ENCODE results near the gene AP3D1.

Gene AP3D1

GRCh38 chr19:2056837-2057192 is 94.6 kb downstream of the AP3D1 start:
- no peak for DNase-seq (ENCODE audit: low spot score)
- in situ Hi-C loops (cut with MboI; ENCODE audit: low sequenced_read_pairs, unreplicated experiment), result no loop called here
- TF ChIP-seq CTCF (IDR thresholded peaks at IDR 0.05; ENCODE audit: borderline replicate concordance, control extremely low read depth, extremely low read depth, insufficient read depth, missing control alignments), result no peak

DNA sequence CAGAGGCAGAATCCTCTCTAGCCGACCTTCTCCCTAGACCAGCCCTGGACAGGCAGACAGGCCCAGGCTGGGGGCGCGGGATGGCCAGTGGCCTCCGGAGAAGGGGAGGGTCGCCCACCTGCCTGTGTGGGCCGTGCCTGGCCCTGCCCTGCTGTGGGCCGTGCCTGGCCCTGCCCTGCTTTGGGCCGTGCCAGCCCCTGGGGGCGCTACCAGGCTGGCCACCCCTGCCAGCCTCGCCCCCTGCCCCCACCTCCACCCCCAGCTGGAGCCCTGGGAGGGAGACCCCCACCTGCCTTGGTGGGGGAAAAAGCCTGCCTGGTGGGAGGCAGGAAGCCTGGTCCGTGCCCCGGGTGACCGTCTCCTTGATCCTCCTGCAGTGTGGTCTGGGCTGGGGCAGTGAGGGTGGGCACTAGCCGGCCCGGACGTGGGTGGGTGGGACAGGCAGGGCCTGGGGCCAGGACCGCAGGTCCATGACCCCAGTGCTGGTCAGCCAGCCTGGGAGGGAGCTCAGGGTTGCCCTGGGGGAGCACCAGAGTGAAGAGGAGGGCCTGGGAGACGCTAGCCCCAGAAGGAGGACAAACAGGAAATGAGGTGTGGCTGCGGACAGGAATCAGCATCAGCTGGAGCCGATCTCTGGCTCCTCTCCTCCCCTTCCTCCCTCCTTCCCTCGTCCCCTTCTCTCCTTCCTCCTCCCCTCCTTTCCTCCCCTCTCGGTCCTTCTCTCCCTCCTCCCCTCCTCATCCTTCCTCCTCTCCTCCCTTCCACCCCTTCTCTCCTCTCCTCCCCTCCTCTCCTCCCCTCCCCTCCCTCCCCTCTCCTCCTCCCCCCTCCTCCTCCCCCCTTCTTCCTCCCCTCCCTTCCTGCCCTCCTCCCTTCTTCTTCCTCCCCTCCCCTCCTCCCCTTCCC is 95.2 kb downstream of the AP3D1 start:
- no peak for TF ChIP-seq CTCF (IDR thresholded peaks at IDR 0.05; ENCODE audit: borderline replicate concordance, control extremely low read depth, extremely low read depth, insufficient read depth, missing control alignments)
- no peak for DNase-seq (ENCODE audit: low spot score)
- in situ Hi-C loops (cut with MboI; ENCODE audit: low sequenced_read_pairs, unreplicated experiment), result no loop called here

GRCh38 chr19:2054763-2055162 is 96.6 kb downstream of the AP3D1 start:
- in situ Hi-C loops (cut with MboI; ENCODE audit: low sequenced_read_pairs, unreplicated experiment), result no loop called here
- no peak for DNase-seq (ENCODE audit: low spot score)
- no peak for TF ChIP-seq CTCF (IDR thresholded peaks at IDR 0.05; ENCODE audit: borderline replicate concordance, control extremely low read depth, extremely low read depth, insufficient read depth, missing control alignments)

DNA sequence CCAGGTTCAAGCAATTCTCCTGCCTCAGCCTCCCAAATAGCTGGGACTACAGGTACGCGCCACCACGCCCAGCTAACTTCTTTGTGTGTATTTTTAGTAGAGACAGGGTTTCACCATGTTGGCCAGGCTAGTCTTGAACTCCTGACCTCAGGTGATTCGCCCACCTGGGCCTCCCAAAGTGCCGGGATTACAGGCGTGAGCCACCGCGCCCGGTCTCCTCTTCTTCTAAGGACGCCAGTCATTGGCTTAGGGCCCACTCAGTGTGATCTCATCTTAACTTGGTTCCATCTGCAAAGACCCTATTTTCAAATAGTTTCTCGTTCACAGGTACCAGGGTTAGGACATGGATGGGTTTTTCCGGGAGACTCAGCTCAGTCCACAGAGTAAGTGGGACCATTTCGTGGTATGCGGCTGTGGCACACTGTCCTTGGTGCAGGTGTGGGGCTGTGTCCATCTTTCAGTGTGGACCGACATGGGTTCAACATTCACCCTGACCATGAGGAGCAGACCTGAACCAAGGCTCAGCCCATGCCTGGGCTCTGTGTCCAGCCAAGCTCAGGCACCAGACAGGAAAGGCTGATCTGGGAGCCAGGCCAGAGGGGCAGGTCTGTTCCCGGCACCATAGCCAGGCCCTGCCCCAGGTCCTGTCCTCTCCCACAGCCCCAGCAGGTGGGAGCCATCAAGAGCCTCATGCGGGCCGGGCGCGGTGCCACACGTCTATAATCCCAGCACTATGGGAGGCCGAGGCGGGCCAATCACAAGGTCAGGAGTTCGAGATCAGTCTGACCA is 97.6 kb downstream of the AP3D1 start:
- in situ Hi-C loops (cut with MboI; ENCODE audit: low sequenced_read_pairs, unreplicated experiment), result no loop called here
- no peak for TF ChIP-seq CTCF (IDR thresholded peaks at IDR 0.05; ENCODE audit: borderline replicate concordance, control extremely low read depth, extremely low read depth, insufficient read depth, missing control alignments)
- no peak for DNase-seq (ENCODE audit: low spot score)

DNA sequence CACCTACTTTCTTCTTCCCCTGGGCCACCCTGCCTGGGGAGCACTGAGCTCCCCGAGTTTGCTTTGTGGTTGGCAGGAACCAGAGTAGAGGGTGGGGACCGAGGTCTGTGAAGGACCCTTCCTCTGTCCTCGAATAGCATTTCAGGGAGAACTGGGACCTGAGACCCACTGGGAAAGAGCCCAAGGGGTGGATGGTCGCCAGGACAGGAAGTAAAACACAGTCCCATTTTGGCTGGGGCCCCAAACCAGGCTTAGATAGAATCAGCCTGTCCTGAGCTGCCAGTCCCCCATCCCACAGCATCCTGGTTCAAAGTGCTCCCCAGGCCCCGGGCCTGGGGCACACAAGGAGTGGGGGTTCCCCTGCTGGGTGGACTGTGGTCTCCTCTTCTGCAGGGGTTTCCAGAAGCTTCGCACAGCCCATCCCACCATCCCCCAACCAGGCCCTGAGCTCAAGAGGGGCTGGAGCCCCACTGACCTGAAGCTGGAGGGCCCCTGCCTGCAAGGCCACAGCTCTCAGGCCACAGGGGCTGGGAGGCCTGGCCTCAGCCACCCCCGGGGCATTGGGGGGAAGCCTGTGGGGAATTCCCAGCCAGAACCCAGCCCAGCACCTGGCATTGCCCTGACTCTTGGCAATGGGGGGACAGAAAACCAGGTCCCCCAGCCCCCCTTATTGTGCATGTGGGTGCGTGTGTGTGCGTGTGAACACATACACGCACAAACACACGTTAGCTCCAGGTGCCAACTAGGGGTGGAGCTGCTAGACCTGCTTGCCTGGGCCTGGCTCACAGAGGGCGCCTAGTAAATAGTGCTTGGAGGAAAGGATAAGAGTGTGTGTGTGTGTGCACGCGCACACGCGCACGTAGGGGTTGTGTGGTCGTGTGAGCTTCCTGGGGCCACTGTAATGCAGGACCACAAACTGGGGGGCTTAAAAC is 99.3 kb downstream of the AP3D1 start:
- no peak for DNase-seq (ENCODE audit: low spot score)
- no peak for TF ChIP-seq CTCF (IDR thresholded peaks at IDR 0.05; ENCODE audit: borderline replicate concordance, control extremely low read depth, extremely low read depth, insufficient read depth, missing control alignments)
- in situ Hi-C loops (cut with MboI; ENCODE audit: low sequenced_read_pairs, unreplicated experiment), result no loop called here

Measured in GM13976 (cell line).